Stimulated activated CD4-positive, alpha-beta T cell treated with anti-CD3 and anti-CD28 coated beads, Interleukin-15, amount 100 ng/mL, for 1 hour (primary cell): ENCODE measurements around the gene MBTPS1.
A peak's percentile ranks its signal among the peaks of the same experiment; 100 is the strongest.

ENCODE experiments used
- DNase-seq, 2 donors: peaks; one replicate each; pipeline ENCODE4 v3.0.0-alpha.2; 2020; ENCODE audit warnings: low read depth in 1 of 2, low spot score in 1 of 2

The MBTPS1 gene

DNA sequence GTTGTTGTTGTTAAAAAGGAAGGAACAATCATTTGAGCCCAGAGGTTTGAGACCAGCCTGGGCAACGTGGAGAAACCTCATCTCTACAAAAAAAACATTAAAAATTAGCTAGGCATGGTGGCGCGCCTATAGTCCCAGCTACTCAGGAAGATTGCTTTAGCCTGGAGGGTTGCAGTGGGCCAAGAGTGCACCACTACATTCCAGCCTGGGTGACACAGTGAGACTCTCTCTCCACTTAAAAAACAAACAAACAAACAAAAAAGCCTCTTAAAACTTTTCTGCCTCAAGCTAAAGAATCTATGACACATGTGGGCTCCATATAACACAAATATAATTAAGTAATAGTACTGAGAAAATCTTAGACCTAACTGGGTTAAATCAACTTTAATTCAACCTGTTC lies 12.5 kb downstream of the MBTPS1 start:
- DNase-seq = no peak

DNA sequence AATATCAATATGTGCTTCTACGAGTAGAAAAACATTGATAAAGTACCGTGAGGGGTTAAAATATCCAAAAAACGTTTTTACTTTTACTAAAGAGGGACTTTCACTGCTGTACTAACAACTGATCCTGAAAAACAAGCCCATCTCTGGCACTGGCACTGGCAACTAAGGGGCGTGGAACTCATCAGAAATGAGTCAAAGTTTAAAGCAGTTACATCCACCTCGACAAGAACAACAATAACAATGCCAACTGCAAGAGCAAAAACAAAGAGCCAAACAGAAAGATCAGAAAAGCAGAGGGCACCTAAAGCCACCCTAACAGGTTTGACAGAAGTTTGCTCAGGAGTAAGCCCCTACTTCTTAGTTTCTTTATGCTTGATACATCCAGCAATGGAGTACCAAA lies 13.1 kb downstream of the MBTPS1 start:
- DNase-seq = no peak

DNA sequence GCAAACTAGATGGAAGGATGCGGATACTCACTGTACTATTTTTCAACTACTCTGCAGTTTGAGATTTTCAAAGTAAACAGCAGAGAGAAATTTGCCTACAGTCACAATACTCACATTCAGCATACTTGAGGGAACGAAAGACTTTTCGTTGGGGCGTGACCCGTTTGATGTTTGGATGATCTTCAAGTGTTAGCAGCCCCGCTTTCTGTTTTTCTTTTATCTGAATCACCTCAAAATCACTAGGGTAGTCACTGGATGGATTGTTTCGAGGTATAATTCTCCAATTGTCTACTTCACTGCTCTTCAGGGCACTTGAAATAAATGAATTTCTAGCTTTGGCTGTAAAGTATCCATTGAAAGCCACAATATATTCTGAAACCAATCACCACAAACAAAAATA lies 17.8 kb downstream of the MBTPS1 start:
- no peak for DNase-seq

DNA sequence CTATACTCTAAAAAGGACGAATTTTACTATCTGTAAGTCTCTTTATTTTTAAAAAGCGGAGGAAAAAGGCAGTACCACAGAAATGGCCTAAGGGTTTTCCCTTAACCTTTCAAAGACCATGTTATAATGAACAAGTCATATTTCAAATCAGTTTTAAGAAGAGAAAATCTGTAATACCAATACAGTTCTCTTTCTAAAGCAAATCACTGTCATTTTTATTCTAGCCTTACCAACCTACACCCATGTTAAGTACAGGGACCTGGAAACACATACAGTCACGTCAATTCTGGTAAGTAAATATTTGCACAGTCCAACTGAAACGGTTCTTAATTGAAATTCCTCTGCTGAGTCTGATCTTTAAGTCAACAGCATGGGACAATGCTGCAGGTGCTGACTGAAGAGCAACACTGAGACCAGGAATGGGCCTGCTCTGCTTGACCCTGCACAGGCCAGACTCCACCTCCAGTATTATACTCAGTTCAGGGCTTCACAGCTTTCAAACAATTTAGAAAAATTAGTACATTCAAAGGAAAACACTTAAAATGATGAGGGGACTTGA lies 20.2 kb downstream of the MBTPS1 start:
- DNase-seq = no peak

DNA sequence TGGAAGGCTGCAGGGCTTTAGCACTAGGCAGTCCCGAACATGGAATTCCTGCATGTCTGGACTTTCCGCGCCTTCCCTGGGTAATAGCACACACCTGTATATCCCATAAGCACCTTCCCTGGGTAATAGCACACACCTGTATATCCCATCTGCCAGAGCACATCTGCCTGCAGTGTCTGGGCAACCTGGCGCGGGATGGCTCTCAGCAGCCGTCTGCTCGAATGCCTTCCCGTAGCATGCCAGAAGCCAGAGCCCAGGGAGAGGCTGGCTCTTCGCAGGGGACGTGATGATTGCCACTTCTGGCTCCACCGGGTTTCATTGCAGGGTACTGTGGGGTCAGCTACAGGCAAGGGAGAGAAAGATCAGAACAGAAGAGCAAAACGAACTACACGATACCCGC lies 21.3 kb downstream of the MBTPS1 start:
- DNase-seq = no peak

DNA sequence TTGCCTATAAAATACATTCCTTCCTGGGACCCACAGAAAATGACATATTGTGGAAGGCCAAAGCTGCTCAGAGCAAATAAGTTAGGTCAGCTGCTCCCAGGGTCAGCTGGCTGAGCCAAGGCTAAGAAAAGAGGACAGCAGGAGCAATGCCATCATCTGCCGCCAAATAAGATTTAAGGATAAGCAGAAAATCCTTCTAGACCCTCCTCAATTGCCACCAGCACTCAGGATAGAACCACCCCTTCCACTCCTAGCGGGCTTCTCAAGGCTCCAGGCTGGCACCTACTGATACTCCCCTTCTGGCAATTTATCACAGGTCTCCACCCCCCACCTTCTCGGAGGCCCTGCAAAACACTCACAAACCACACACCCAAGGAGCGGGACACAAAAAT lies 22.9 kb downstream of the MBTPS1 start:
- DNase-seq = no peak

DNA sequence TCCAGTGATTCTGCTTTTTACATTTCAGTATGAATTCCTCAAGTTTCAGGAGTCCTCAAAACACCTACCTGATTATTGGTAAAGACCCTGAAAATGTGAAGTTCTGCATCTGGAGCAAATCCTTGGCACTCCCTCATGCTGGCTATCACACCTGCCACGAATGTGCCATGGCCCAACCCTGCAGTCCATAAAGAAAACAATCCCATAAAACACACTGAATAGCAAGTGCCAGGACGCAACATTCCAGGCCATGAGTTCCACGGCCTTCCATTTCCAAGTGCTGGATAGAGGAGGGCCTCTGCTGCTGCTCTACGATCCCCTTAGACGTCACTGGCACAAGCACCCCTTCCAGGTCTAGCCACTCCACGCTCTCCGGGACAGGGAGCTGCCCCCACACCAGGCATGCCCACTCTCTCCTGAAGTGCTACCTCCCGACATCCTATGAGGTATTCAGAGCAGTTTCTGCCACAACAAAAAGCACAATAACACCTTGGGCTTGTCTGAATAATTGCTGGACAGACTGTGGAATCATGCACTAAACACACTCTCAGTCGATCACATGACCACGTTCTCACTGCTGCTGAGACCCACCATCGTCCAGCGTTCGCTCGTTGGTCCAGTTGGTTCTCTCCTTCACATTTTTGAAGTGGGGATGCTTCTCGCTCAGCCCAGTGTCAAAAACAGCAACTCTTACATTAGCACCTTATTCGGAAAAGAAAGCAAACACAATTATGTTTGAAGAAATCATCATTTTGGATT lies 23.4 kb downstream of the MBTPS1 start:
- no peak for DNase-seq

DNA sequence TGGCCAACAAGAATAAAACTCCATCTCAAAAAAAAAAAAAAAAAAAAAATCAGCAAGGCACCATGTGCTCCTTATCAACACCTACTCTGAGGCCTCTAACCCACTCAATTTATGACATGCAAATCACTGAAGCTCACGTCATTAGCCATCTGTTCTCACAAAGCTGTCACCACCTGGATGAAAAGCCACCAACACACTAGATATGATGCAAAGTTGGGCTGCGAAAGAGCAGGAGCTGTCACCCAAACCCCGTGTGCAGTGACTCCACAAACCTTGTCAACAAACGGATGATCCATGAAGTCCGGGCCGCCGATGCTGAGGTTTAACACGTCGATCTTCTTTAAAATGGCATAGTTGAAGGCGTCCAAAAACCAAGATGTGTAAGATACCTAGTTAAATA lies 25.3 kb downstream of the MBTPS1 start:
- DNase-seq = no peak

DNA sequence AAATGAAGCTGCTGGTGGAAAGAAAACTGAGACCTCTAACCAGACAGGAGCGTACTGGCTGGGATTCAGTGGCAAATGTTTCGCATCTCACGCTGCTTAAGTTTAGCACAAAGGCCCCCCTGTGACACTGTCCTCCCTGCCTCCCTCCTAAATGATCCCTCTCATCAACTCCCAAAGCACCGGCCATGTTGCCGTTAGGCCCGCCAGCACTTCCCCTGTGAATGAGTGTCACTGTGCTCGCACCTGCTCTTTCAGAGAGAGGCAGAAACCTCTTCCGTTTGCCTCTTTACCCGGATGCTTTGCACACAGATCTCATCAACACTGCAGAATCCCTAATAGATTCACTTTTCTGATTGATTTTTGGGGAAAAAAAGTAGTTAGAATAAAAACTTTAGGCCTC lies 26.5 kb downstream of the MBTPS1 start:
- DNase-seq = no peak

DNA sequence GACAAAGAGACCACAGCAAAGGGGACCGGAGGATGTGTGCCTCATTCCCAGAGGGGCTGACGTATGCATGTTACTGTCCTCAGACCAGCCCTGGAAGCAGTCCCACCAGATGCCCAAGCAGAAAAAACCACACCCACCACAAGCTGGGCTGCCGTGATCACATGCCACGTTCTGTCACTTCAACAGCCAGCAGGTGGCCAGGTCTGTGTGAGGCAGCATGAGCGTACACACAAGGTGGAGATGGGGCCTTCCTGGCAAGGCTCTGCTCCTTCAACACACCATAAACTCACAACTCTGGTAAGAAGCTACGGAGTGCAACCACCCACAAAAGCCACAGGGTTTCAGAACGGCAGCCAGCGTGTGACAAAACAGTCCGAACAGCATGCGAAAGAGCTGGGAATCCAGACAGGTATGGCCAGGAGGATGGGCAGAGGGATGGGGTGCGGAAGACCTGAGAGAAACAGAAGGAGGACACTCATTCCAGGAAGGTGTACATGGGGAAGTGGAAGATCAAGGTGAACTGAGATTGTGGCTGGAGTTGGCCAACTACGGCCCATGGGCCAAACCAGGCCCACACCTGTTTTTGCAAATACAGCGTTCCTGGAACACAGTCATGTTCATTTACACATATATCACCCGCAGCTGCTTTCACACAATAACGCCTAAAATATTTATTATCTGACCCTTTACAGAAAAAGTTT lies 27.9 kb downstream of the MBTPS1 start:
- peak; percentile 13 to 22 for DNase-seq

DNA sequence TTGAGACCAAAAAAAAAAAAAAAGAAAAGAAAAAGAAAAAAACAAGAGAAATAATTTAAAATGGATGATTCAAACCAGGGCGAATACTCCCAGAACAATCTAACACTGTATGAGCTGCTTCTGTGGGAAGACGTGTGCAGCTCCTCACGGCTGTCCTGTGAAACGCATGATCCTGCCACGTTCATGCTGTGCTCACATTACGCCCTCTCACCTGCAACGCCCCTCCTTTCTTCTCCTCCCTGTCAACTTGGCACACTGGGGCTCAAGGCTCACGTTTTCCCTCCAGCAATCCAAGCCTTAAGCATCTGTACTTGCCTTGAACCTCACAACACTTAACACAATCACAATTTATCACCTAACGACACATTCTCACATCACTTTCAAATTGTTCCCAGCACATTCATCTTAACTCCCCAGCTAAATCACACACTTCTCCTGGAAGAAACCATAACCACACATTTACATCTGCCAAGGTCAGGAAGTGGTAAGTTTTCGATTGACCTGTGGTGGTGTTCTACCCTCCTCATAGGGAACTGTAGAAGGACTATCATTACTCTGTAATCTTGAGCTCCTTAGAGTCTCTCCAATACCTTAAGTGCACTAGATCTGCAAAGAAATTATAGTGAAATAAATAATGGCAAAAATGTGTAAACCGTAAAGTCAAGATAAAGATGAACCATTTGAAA lies 29.1 kb downstream of the MBTPS1 start:
- no peak for DNase-seq

DNA sequence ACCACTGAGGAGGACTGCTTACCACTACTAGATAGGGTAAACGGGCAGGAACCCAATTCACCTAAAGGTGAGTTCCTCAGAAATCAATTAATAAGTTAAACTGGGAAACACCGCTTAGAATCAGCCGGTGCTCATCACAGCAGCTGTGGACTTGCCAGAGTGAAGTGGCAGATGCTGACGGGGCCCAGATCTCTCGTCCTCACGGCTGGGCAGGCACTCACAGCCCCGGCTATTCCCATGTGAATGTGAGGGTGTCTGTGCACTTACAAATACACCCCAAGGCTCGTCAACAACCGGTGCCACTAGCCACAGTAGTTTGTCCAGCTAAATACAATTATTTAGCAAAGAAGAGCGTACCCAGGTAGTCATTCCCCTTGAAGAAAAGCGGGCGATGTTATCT lies 29.7 kb downstream of the MBTPS1 start:
- no peak for DNase-seq

DNA sequence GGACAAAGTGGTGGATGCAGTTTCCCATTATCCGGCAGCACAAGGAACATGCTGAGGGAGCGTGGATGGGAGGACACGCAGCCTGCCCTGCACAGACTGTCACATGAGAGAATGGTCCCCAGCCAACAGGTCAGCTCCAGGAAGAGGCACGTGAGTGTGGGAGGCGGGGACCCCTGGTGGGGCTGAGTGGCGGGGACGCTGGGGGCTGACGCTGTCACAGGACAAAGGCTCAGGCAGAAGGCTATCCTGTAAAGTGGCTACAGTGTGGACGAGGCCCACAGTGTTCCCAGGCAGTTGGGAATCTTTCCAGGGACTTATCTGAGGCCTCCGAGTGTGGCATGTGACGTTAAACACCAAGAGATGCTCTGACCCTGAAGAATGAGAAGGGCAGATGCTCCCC lies 30.4 kb downstream of the MBTPS1 start:
- DNase-seq = no peak

DNA sequence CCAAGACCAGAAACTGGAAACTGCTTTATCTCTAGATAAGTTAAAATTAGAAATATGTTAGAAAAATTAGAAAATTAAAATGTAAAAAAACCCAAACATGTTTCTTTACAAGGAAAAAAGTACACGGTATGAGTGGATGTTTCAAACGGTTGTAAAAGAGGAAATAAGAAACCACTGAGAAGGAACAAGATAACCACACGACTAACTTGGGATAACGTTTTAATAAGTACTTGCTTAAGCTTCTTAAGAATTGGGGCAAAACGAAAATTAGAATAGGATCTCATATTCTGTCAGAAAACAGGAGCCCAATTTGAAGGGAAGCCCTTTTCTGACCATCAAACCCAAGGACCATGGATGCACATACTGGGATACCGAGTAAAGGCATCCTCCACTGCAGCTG lies 31.0 kb downstream of the MBTPS1 start:
- no peak for DNase-seq

DNA sequence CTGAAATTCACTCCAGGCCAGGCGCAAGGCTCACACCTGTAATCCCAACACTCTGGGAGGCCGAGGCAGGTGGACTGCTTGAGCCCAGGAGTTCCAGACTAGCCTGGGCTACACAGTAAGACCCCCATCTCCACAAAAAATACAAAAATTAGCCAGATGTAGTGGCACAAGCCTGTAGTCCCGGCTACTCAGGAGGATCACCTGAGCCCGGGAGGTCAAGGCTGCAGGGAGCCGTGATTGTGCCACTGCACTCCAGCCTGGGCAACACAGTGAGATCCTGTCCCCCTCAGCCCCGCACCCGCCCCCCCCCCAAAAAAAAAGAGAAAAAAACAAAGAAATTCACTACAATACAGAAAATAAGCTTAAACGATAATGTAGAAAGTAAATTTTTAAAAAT lies 31.5 kb downstream of the MBTPS1 start:
- DNase-seq = no peak

DNA sequence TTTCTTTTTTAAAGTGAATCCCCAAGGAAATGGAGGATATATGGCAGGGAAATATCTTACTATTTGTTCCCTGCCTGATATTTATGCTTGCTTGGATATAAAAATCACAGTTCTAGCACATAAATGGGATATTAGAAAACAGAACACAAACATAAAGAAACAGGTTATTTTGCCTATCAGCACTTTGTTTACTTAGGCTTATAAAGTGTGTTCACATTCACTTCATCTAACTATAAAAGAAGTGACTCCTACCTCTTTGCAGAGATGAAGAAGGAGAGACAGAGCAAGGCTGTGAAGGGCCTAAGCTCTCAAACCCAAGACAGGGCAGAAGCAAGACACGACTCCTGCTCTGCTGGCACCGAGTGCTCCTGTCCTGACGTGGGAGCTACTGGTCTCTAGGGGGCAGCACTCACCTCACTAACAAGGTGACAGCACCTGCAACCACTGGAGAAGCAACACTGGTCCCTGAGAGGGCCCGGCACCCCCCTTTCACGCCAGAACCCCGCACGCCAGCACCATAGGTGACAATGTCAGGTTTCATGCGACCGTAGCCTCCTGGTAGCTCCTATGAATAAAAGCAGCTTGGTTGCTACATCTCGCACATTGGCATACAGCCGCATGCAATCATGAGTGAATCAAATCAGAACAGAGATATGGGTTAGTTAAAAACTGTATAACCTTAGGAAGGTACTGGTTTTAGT lies 32.0 kb downstream of the MBTPS1 start:
- DNase-seq = peak; percentile 31 to 38

DNA sequence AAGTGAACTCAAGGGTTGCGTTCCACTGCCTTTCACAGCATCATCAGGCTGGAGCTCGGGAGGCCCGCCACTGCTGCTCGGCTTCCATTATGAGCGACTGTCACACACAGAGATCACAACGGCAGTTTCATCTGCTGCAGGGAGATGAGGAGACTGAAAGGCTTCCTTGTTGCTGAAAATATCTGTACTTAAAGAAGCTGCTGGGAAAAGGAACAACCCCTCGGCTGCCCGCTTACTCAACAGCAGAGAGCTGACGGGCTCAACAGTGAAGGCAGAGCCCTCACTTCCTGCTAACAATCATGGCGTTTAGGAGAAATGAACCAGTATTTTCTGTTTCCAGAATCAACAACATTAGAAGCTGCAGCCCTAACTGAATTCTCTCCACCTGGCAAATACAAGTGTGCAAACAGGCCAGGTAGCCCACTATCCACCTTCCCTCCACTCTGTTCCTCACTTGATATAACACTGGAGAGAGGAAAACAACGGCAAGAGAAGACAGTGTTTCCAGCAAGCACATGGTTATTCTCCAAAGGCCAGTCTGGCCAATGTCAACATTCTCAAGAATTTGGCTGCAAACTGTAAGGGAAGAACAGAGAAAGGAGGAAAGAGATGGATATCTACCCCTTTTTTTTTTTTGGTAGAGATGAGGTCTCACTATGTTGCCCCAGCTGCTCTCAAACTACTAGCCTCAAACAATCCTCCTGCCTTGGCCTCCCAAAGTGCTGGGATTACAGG lies 33.7 kb downstream of the MBTPS1 start:
- no peak for DNase-seq

DNA sequence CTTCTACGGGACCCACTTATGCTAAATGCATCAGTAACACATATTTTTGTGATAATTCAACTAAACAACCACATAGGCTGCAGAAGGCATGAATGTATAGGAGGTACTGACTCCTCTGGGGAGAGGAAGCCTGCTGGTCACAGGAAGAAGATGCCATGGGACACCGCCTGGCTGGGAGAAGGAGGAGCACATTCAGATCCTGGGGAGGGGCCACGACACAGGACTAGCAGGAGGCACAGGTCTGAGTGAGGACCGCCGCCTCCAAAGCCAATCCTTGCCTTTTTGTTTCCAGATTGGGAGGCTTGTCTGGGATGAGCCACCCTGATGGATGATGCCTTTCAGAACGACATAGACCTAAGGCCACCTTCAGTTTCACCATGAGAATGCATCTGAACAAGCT lies 34.6 kb downstream of the MBTPS1 start:
- DNase-seq = no peak

DNA sequence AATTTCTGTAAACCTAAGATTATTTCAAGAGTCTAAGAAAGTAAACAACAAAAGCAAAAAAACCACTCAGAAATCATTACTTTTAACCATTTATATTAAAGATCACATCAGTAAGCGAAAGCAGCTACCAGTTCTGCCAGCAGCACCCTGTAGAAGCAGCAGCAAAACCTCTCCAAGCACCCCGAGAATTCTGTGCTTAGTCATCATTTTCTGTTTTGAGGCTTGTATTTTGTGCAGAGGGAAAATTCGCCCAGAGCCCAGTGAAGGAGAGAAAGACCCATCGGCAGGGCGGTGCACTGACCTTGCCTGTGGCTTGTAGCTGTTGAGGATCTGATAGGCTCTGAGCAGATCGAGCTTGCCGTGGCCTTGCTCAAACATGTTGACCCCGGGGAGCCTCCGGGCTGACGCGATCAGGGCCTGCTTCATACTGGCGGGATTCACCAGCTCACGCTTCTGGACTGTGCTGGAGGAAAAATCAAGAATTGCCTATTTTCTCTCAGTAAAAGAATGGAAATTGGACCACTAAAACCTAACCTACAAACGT lies 35.2 kb downstream of the MBTPS1 start:
- no peak for DNase-seq

DNA sequence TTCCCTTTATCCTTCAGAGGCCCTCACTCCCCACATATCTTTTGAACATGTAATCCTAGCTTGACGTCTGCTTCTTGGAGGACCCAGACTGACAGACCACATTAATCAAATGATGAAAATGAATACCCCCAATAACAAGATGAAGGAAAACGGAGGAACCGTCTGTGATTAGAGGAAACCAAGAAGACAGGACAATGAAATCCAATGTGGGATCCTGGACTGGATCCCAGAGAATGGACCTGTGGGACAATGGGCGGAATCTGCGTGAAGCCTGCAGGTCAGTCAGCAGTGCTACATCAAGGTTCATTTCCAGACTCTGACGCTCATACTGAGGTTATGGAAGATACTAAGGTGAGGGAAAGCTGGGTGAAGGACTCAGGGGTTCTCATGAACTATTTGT lies 35.9 kb downstream of the MBTPS1 start:
- no peak for DNase-seq

DNA sequence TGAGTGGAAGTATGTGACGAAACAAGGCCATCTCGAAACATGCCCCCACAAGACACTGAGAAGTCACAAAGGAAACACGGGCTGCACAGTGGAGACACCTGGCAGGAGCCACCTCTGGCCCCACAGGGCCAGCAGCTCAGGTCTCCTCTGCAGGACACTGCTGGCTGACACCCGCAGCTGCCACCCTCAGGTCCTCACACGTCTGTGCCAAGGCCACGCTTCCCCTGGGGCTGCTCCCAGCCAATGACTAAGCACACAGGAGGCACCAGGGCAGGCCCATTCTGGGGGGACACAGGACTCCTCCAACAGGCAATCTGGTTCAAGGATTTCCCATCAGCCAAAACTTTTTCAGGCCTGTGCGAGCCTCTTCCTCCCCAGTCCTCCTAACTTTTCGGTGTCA lies 36.4 kb downstream of the MBTPS1 start:
- no peak for DNase-seq
